H1 (cell line): ENCODE data around the gene CNGB1.

Experiments
- EZH2 ChIP-seq: fragments of 200-600 bp; sonication (generic); IDR thresholded peaks from 2 replicates; pipeline ENCODE4 v1.7.1; 2012; ENCODE audit warnings: low read depth, mild to moderate bottlenecking, moderate library complexity, low read length, inconsistent platforms; ENCODE audit not compliant: severe bottlenecking
- HDAC2 ChIP-seq, 2 experiments: fragments of 300-600 bp in 1 of 2; sonication (generic) in 1 of 2; IDR thresholded peaks; 2 replicates each; pipeline ENCODE4 v1.6.1; 2011 to 2012; ENCODE audit warnings: low read depth in 2 of 2, low read length in 2 of 2, mild to moderate bottlenecking in 2 of 2, moderate library complexity in 2 of 2, borderline replicate concordance in 1 of 2, inconsistent platforms in 1 of 2
- MAX ChIP-seq: IDR thresholded peaks from 2 replicates; pipeline ENCODE4 v1.6.1; 2012; ENCODE audit warnings: inconsistent platforms
- NRF1 ChIP-seq: IDR thresholded peaks from 2 replicates; pipeline ENCODE4 v1.6.1; 2011; ENCODE audit warnings: mild to moderate bottlenecking, low read depth, low read length, improper control_type of control experiment
- RNF2 ChIP-seq: fragments of 200-900, 300-1000 bp; sonication (generic); IDR thresholded peaks from 2 replicates; pipeline ENCODE4 v1.7.1; 2016; ENCODE audit warnings: borderline replicate concordance, low read depth, mild to moderate bottlenecking, antibody characterized with exemption, low read length; ENCODE audit not compliant: poor library complexity, severe bottlenecking; ENCODE audit errors: missing control alignments
- TAF1 ChIP-seq: IDR thresholded peaks from 2 replicates; pipeline ENCODE4 v1.6.1; 2011; ENCODE audit warnings: mild to moderate bottlenecking, low read depth, low read length
- TF ChIP-seq, protein P1 (sequence below), 3 experiments: IDR thresholded peaks; 1 replicate in 2 of 3; 2 replicates in 1 of 3; pipeline versions ENCODE4 v1.5.1 to v1.6.1; 2011; ENCODE audit warnings: low read length in 3 of 3, mild to moderate bottlenecking in 3 of 3, inconsistent platforms in 2 of 3, low read depth in 1 of 3, moderate library complexity in 1 of 3; ENCODE audit not compliant: insufficient read depth in 1 of 3; ENCODE audit errors: control extremely low read depth in 1 of 3
- TF ChIP-seq, protein P2 (sequence below): IDR thresholded peaks from 2 replicates; pipeline ENCODE4 v1.6.1; 2012; ENCODE audit warnings: low read length, inconsistent platforms
- TF ChIP-seq, protein P3 (sequence below): IDR thresholded peaks from 2 replicates; pipeline ENCODE4 v1.6.1; 2011; ENCODE audit warnings: low read length, improper control_type of control experiment

- TF ChIP-seq, protein P1, sequence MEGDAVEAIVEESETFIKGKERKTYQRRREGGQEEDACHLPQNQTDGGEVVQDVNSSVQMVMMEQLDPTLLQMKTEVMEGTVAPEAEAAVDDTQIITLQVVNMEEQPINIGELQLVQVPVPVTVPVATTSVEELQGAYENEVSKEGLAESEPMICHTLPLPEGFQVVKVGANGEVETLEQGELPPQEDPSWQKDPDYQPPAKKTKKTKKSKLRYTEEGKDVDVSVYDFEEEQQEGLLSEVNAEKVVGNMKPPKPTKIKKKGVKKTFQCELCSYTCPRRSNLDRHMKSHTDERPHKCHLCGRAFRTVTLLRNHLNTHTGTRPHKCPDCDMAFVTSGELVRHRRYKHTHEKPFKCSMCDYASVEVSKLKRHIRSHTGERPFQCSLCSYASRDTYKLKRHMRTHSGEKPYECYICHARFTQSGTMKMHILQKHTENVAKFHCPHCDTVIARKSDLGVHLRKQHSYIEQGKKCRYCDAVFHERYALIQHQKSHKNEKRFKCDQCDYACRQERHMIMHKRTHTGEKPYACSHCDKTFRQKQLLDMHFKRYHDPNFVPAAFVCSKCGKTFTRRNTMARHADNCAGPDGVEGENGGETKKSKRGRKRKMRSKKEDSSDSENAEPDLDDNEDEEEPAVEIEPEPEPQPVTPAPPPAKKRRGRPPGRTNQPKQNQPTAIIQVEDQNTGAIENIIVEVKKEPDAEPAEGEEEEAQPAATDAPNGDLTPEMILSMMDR (IDR thresholded peaks at IDR 0.05; ENCODE audit: control extremely low read depth in 1 of 3, insufficient read depth in 1 of 3, low read depth in 1 of 3, low read length in 3 of 3), result no peak; a peak in 1 of 4 replicates
- TF ChIP-seq NRF1 (no peak), TAF1 (no peak), EZH2 (no peak), RNF2 (no peak), MAX (no peak), HDAC2 (IDR thresholded peaks at IDR 0.05; ENCODE audit: borderline replicate concordance in 1 of 2, low read depth in 2 of 2, low read length in 2 of 2) (no peak)
- TF ChIP-seq, protein P2, sequence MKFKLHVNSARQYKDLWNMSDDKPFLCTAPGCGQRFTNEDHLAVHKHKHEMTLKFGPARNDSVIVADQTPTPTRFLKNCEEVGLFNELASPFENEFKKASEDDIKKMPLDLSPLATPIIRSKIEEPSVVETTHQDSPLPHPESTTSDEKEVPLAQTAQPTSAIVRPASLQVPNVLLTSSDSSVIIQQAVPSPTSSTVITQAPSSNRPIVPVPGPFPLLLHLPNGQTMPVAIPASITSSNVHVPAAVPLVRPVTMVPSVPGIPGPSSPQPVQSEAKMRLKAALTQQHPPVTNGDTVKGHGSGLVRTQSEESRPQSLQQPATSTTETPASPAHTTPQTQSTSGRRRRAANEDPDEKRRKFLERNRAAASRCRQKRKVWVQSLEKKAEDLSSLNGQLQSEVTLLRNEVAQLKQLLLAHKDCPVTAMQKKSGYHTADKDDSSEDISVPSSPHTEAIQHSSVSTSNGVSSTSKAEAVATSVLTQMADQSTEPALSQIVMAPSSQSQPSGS, result no peak
- TF ChIP-seq, protein P3, sequence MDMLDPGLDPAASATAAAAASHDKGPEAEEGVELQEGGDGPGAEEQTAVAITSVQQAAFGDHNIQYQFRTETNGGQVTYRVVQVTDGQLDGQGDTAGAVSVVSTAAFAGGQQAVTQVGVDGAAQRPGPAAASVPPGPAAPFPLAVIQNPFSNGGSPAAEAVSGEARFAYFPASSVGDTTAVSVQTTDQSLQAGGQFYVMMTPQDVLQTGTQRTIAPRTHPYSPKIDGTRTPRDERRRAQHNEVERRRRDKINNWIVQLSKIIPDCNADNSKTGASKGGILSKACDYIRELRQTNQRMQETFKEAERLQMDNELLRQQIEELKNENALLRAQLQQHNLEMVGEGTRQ, result no peak
Measured at GRCh38 chr16:57999366-57999970, 28.5 kb upstream of the CNGB1 start.
